WTC11 (cell line): ENCODE data around the gene STK10. TPM values are rescaled to one million over a fixed set of nuclear protein-coding genes. Genes with fewer than 3 reads are reported as not detected.

Experiments used
- ATAC-seq: fragments of 200-7000 bp; cut with Tn5 transposase; 2 replicates; pipeline ENCODE4 v1.10.0; 2021; ENCODE audit warnings: mild to moderate bottlenecking, moderate library complexity
- CTCF ChIA-PET: fragments of 300-600 bp; sonication (Branson Sonifier 250); formaldehyde crosslinking; loops from one replicate; lab custom pipeline; 2021; ENCODE audit warnings: antibody characterized with exemption; lab: Charles Lee
- POLR2A ChIA-PET: fragments of 350-600 bp; sonication (Branson Sonifier 250); formaldehyde crosslinking; loops from one replicate; lab custom pipeline; 2021; ENCODE audit warnings: antibody characterized with exemption; lab: Charles Lee
- DNase-seq: peaks from one replicate; pipeline ENCODE4 v3.0.0; 2021; ENCODE audit warnings: low spot score
- H3K27ac Mint-ChIP-seq: 2 replicates; pipeline ENCODE4 v1.8.0; 2021; ENCODE audit warnings: mixed read lengths
- H3K27me3 Mint-ChIP-seq: 2 replicates; pipeline ENCODE4 v1.8.0; 2021; ENCODE audit warnings: low read depth, mild to moderate bottlenecking, moderate library complexity, mixed read lengths
- H3K36me3 Mint-ChIP-seq: 2 replicates; pipeline ENCODE4 v1.8.0; 2021; ENCODE audit warnings: mixed read lengths
- H3K4me1 Mint-ChIP-seq: 2 replicates; pipeline ENCODE4 v1.8.0; 2022; ENCODE audit warnings: mixed read lengths
- H3K4me3 Mint-ChIP-seq: 2 replicates; pipeline ENCODE4 v1.8.0; 2021; ENCODE audit warnings: mild to moderate bottlenecking, moderate library complexity, mixed read lengths
- H3K9me3 Mint-ChIP-seq: 2 replicates; pipeline ENCODE4 v1.8.0; 2021; ENCODE audit warnings: mixed read lengths
- ESRRA ChIP-seq: sonication (generic); formaldehyde crosslinking; IDR thresholded peaks from 2 replicates; pipeline ENCODE4 v1.8.1; 2022; ENCODE audit warnings: mild to moderate bottlenecking, missing genetic modification reagents, borderline replicate concordance
- FOXJ3 ChIP-seq: sonication (generic); formaldehyde crosslinking; IDR thresholded peaks from 2 replicates; pipeline ENCODE4 v1.9.0; 2021; ENCODE audit warnings: missing genetic modification reagents, mild to moderate bottlenecking, borderline replicate concordance
- GABPB1 ChIP-seq: sonication (generic); formaldehyde crosslinking; IDR thresholded peaks from 2 replicates; pipeline ENCODE4 v1.8.1; 2023; ENCODE audit warnings: mild to moderate bottlenecking, missing genetic modification reagents
- GRHL2 ChIP-seq: fragments of 250-450 bp; sonication (Bioruptor Pico); IDR thresholded peaks from 2 replicates; pipeline ENCODE4 v1.8.0; 2022; ENCODE audit warnings: mild to moderate bottlenecking, moderate library complexity; ENCODE audit not compliant: insufficient replicate concordance, severe bottlenecking
- HMGA2 ChIP-seq: fragments of 250-450 bp; sonication (Bioruptor Pico); IDR thresholded peaks from 2 replicates; pipeline ENCODE4 v1.4.0; 2021; ENCODE audit warnings: mild to moderate bottlenecking, moderate library complexity
- JUN ChIP-seq: sonication (generic); formaldehyde crosslinking; IDR thresholded peaks from 2 replicates; pipeline ENCODE4 v1.8.0; 2023; ENCODE audit warnings: mild to moderate bottlenecking, missing genetic modification reagents
- NFE2L1 ChIP-seq: sonication (generic); formaldehyde crosslinking; IDR thresholded peaks from 2 replicates; pipeline ENCODE4 v1.8.1; 2023; ENCODE audit warnings: missing genetic modification reagents
- NR1H2 ChIP-seq: sonication (generic); formaldehyde crosslinking; IDR thresholded peaks from 2 replicates; pipeline ENCODE4 v1.9.0; 2021; ENCODE audit warnings: mild to moderate bottlenecking, moderate library complexity, missing genetic modification reagents
- NR2C2 ChIP-seq: sonication (generic); formaldehyde crosslinking; IDR thresholded peaks from 2 replicates; pipeline ENCODE4 v1.8.0; 2022; ENCODE audit warnings: mild to moderate bottlenecking, missing genetic modification reagents
- OVOL2 ChIP-seq: fragments of 250-450 bp; sonication (Bioruptor Pico); IDR thresholded peaks from 2 replicates; pipeline ENCODE4 v1.9.0; 2021; ENCODE audit warnings: mild to moderate bottlenecking, borderline replicate concordance
- PRRX2 ChIP-seq: fragments of 250-450 bp; sonication (Bioruptor Pico); IDR thresholded peaks from 2 replicates; pipeline ENCODE4 v1.8.0; 2021; ENCODE audit warnings: mild to moderate bottlenecking
- SMAD3 ChIP-seq: sonication (generic); formaldehyde crosslinking; IDR thresholded peaks from 2 replicates; pipeline ENCODE4 v1.8.0; 2022; ENCODE audit warnings: missing genetic modification reagents, mild to moderate bottlenecking, borderline replicate concordance
- SMAD4 ChIP-seq: sonication (generic); formaldehyde crosslinking; IDR thresholded peaks from 2 replicates; pipeline ENCODE4 v1.8.0; 2022; ENCODE audit warnings: mild to moderate bottlenecking, missing genetic modification reagents
- TCF7 ChIP-seq: sonication (generic); formaldehyde crosslinking; IDR thresholded peaks from 2 replicates; pipeline ENCODE4 v1.8.0; 2022; ENCODE audit warnings: mild to moderate bottlenecking, low read depth, missing genetic modification reagents, moderate library complexity
- ZNF219 ChIP-seq: sonication (generic); formaldehyde crosslinking; IDR thresholded peaks from 2 replicates; pipeline ENCODE4 v1.8.0; 2023; ENCODE audit warnings: missing genetic modification reagents, mild to moderate bottlenecking, borderline replicate concordance
- ZNF317 ChIP-seq: sonication (generic); formaldehyde crosslinking; IDR thresholded peaks from 2 replicates; pipeline ENCODE4 v1.8.1; 2023; ENCODE audit warnings: low read depth, mild to moderate bottlenecking, moderate library complexity, missing genetic modification reagents, borderline replicate concordance
- ZNF416 ChIP-seq: fragments of 250-450 bp; sonication (Bioruptor Pico); IDR thresholded peaks from 2 replicates; pipeline ENCODE4 v1.9.0; 2021; ENCODE audit warnings: mild to moderate bottlenecking, inconsistent platforms
- ZNF423 ChIP-seq: fragments of 250-450 bp; sonication (Bioruptor Pico); IDR thresholded peaks from 2 replicates; pipeline ENCODE4 v2.1.2; 2022; ENCODE audit warnings: mild to moderate bottlenecking, moderate library complexity
- total RNA-seq: library from RNA; stranded (reverse); gene quantifications from 3 replicates; pipeline ENCODE4 v1.2.3, GENCODE V29; 2021
- TF ChIP-seq, protein P1 (sequence below): sonication (generic); formaldehyde crosslinking; IDR thresholded peaks from 2 replicates; pipeline ENCODE4 v1.8.0; 2022; ENCODE audit warnings: missing genetic modification reagents
- TF ChIP-seq, protein P2 (sequence below): sonication (generic); formaldehyde crosslinking; conservative IDR thresholded peaks from 2 replicates; pipeline ENCODE4 v1.8.1; 2023; ENCODE audit warnings: mild to moderate bottlenecking, low read depth, missing genetic modification reagents, moderate library complexity
- TF ChIP-seq, protein P3 (sequence below): sonication (generic); formaldehyde crosslinking; IDR thresholded peaks from 2 replicates; pipeline ENCODE4 v1.8.0; 2022; ENCODE audit warnings: mild to moderate bottlenecking, missing genetic modification reagents
- TF ChIP-seq, protein P4 (sequence below): sonication (generic); formaldehyde crosslinking; IDR thresholded peaks from 2 replicates; pipeline ENCODE4 v1.8.1; 2022; ENCODE audit warnings: low read depth, missing genetic modification reagents, borderline replicate concordance

Gene STK10
- total RNA-seq, 1 experiment from 2014 or later: 20.5 TPM

DNA sequence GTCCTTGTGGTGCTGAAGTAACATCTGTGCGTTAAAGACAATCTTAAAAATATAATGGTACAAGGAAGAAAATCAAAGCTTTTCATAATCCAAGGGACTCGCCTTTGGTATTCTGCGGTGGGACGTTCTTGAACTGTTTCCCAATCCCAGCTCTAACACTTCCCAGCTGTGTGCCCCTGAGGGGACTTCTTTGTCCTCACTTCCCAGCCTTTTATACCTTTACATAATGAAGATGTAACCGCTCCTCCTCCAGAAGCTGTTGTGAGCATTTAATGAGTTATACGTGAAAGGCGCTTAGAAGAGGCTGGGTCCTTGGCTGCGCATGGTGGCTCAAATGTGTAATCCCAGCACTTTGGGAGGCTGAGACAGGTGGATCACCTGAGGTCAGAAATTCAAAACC, 16.9 kb downstream of the STK10 start:
- DNase-seq (no peak), ATAC-seq (no peak)
- CTCF ChIA-PET: no interaction called here
- H3K36me3 Mint-ChIP-seq: no peaks in the 10 kb centered on the region; the same call in 1 of the 2 replicates
- POLR2A ChIA-PET: no interaction called here
- no peak for TF ChIP-seq SMAD4 (CRISPR knock-in tag)
- TF ChIP-seq, protein P1, sequence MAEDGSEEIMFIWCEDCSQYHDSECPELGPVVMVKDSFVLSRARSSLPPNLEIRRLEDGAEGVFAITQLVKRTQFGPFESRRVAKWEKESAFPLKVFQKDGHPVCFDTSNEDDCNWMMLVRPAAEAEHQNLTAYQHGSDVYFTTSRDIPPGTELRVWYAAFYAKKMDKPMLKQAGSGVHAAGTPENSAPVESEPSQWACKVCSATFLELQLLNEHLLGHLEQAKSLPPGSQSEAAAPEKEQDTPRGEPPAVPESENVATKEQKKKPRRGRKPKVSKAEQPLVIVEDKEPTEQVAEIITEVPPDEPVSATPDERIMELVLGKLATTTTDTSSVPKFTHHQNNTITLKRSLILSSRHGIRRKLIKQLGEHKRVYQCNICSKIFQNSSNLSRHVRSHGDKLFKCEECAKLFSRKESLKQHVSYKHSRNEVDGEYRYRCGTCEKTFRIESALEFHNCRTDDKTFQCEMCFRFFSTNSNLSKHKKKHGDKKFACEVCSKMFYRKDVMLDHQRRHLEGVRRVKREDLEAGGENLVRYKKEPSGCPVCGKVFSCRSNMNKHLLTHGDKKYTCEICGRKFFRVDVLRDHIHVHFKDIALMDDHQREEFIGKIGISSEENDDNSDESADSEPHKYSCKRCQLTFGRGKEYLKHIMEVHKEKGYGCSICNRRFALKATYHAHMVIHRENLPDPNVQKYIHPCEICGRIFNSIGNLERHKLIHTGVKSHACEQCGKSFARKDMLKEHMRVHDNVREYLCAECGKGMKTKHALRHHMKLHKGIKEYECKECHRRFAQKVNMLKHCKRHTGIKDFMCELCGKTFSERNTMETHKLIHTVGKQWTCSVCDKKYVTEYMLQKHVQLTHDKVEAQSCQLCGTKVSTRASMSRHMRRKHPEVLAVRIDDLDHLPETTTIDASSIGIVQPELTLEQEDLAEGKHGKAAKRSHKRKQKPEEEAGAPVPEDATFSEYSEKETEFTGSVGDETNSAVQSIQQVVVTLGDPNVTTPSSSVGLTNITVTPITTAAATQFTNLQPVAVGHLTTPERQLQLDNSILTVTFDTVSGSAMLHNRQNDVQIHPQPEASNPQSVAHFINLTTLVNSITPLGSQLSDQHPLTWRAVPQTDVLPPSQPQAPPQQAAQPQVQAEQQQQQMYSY (CRISPR knock-in tag): no peak
- no peak for TF ChIP-seq ZNF416 (CRISPR knock-in tag)
- no peak for TF ChIP-seq SMAD3 (CRISPR knock-in tag)
- TF ChIP-seq NFE2L1 (CRISPR knock-in tag): no peak
- no peak for TF ChIP-seq ZNF423 (CRISPR knock-in tag)
- TF ChIP-seq ZNF219 (CRISPR knock-in tag): no peak
- TF ChIP-seq ZNF317 (CRISPR knock-in tag): no peak
- TF ChIP-seq, protein P2, sequence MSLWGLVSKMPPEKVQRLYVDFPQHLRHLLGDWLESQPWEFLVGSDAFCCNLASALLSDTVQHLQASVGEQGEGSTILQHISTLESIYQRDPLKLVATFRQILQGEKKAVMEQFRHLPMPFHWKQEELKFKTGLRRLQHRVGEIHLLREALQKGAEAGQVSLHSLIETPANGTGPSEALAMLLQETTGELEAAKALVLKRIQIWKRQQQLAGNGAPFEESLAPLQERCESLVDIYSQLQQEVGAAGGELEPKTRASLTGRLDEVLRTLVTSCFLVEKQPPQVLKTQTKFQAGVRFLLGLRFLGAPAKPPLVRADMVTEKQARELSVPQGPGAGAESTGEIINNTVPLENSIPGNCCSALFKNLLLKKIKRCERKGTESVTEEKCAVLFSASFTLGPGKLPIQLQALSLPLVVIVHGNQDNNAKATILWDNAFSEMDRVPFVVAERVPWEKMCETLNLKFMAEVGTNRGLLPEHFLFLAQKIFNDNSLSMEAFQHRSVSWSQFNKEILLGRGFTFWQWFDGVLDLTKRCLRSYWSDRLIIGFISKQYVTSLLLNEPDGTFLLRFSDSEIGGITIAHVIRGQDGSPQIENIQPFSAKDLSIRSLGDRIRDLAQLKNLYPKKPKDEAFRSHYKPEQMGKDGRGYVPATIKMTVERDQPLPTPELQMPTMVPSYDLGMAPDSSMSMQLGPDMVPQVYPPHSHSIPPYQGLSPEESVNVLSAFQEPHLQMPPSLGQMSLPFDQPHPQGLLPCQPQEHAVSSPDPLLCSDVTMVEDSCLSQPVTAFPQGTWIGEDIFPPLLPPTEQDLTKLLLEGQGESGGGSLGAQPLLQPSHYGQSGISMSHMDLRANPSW (CRISPR knock-in tag): no peak
- TF ChIP-seq GABPB1 (CRISPR knock-in tag): no peak
- TF ChIP-seq, all 79 proteins: peak for 0
- Mint-ChIP-seq H3K9me3 (no peaks in the 10 kb centered on the region), H3K27ac (no peak overlapping the region), H3K4me1 (peaks cover 20% of the 10 kb centered on the region), H3K27me3 (no peaks in the 10 kb centered on the region), H3K4me3 (no peak overlapping the region)

DNA sequence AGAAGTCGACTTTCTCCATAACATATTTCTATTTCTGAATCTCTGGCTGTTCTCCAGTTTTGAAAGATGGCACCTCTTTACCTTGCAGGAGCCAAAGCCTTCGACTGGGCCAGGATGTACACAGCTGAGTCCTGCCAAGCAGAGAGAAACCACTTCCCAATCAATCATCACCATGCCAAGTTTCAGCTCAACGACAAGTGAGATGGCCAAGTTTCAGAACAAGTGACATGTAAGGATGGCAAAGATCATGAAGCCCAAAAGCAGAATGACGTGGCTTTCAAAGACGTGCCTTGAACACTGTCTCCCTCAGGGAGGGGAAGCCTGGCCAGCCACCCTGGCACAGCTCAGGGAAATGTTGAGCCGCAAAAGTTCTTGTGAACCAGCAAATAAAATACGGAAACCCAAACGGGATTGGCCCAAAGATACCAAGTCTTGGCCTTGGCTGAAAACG, 17.7 kb downstream of the STK10 start:
- ATAC-seq: no peak
- POLR2A ChIA-PET: no interaction called here
- Mint-ChIP-seq H3K9me3 (no peaks in the 10 kb centered on the region), H3K27ac (no peak overlapping the region; the same call in 1 of the 2 replicates), H3K36me3 (no peaks in the 10 kb centered on the region; the same call in 1 of the 2 replicates), H3K27me3 (no peaks in the 10 kb centered on the region), H3K4me1 (peaks cover 20% of the 10 kb centered on the region), H3K4me3 (no peak overlapping the region)
- CTCF ChIA-PET: no interaction called here
- TF ChIP-seq GRHL2 (CRISPR knock-in tag) (no peak), OVOL2 (CRISPR knock-in tag) (no peak), SMAD4 (CRISPR knock-in tag) (no peak), ZNF423 (CRISPR knock-in tag) (no peak), FOXJ3 (CRISPR knock-in tag) (no peak), HMGA2 (CRISPR knock-in tag) (no peak), JUN (CRISPR knock-in tag) (no peak), NR2C2 (no peak)
- TF ChIP-seq, protein P3, sequence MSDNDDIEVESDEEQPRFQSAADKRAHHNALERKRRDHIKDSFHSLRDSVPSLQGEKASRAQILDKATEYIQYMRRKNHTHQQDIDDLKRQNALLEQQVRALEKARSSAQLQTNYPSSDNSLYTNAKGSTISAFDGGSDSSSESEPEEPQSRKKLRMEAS (CRISPR knock-in tag): no peak
- no peak for DNase-seq

DNA sequence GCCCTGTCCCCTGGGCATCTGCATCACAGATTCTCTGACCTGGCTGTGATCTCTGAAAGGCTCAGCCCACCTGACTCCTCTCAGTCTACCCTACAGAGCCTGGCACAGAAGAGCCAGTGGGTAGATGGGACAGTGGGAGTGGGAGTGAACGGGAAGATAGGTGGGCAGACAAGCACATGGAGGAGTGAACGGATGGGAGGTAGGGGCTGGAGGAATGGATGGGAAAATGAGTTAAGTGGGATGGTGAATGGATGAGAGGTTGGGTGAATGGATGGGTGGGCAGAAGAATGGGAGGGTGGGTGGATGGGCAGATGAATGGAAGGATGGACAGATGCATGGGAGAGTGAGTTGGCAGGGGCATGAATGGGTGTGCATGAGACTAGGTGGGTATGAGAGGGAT, 18.8 kb downstream of the STK10 start:
- H3K27me3 Mint-ChIP-seq: no peaks in the 10 kb centered on the region
- POLR2A ChIA-PET: no interaction called here
- DNase-seq: no peak
- H3K36me3 Mint-ChIP-seq: no peaks in the 10 kb centered on the region; the same call in 1 of the 2 replicates
- ATAC-seq: no peak
- CTCF ChIA-PET: interaction anchor here (1.0 to 1.8 kb wide), 3 partner anchors 18 to 74 kb away, joined by 3 to 6 read pairs (median 3); partner anchors contain the start of gene STK10
- no peaks in the 10 kb centered on the region for H3K9me3 Mint-ChIP-seq
- H3K4me1 Mint-ChIP-seq: peaks cover 10% of the 10 kb centered on the region
- H3K27ac Mint-ChIP-seq: peak overlapping the region; percentile 14; the same call in 1 of the 2 replicates
- no peak overlapping the region for H3K4me3 Mint-ChIP-seq
- TF ChIP-seq NFE2L1 (CRISPR knock-in tag) (no peak), ESRRA (no peak), GRHL2 (CRISPR knock-in tag) (no peak), TCF7 (CRISPR knock-in tag) (no peak), NR1H2 (no peak), PRRX2 (CRISPR knock-in tag) (no peak)
- TF ChIP-seq, protein P4, sequence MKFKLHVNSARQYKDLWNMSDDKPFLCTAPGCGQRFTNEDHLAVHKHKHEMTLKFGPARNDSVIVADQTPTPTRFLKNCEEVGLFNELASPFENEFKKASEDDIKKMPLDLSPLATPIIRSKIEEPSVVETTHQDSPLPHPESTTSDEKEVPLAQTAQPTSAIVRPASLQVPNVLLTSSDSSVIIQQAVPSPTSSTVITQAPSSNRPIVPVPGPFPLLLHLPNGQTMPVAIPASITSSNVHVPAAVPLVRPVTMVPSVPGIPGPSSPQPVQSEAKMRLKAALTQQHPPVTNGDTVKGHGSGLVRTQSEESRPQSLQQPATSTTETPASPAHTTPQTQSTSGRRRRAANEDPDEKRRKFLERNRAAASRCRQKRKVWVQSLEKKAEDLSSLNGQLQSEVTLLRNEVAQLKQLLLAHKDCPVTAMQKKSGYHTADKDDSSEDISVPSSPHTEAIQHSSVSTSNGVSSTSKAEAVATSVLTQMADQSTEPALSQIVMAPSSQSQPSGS: no peak
